ENCODE data around the gene AGAP3. TPM values are rescaled to one million over a fixed set of nuclear protein-coding genes. Genes with fewer than 3 reads are reported as not detected.

AGAP3 gene
- total RNA-seq, 3 donors from 2014 or later (not counting 1 experiment from before 2014, with no cell fraction given) = 27.7 to 46.9 (median 42.8) TPM

DNA sequence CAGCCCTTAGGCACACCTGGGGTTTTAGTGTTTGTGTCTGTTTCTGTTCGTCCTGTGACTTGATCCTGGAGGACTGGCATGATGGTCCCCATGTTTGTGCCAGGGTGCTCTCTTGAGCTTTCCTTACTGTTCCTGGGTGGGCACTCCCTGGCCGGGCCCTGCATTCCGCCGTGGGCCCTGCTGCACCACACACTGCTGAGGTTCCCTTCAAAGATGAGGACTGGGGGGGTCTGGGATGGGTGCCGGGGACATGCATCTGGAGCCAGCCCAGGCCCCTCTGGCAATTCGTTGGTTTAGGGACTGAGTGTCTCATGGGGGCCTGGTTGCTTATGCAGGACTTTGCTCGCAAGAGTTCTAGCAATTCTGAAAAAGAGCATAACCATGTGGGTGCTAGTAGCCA lies 4.7 kb downstream of the AGAP3 start:
- peaks cover 34% of the 10 kb centered on the region for H3K4me1 ChIP-seq (ENCODE audit: control insufficient read depth, insufficient read depth, low read length)

DNA sequence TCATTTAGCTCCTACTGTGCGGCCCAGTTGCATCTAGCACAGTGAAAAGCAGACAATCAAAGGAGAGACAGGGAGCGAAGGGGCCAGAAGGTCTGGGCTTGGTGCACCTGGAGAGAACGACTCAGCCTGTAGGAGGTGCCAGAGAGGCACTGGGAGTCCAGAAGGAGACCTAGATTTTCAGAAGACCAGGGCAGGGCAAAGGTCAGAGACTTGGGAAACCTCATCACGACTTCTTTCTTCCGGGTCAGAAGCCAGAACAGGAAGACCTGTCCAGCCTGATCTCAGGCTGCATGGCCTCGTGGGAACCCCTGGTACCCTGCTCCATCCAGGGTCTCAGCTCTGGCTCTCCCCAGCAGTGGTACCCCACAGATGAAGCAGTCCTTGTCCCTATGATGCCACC lies 5.2 kb downstream of the AGAP3 start:
- Mint-ChIP-seq H3K9me3 (no peaks in the 10 kb centered on the region), H3K4me3 (no peak overlapping the region), H3K27me3 (ENCODE audit: low read depth in 2 of 2) (no peaks in the 10 kb centered on the region), H3K36me3 (no peaks in the 10 kb centered on the region), H3K4me1 (peaks cover 19 to 26% of the 10 kb centered on the region in 2 donors), H3K27ac (no peak overlapping the region)
- H3K36me3 ChIP-seq (ENCODE audit: control insufficient read depth, insufficient read depth, low read length) = no peaks in the 10 kb centered on the region
- intact Hi-C loops (cut with micrococcal nuclease) = no loop called here
- H3K27me3 ChIP-seq (ENCODE audit: control insufficient read depth, insufficient read depth, low read length) = no peaks in the 10 kb centered on the region
- H3K9me3 ChIP-seq (ENCODE audit: control insufficient read depth, insufficient read depth, low read length) = no peaks in the 10 kb centered on the region
- WGBS (ENCODE audit: insufficient coverage) = 80% methylated on average over 6 of the region's 6 CpGs
- peaks cover 34% of the 10 kb centered on the region for H3K4me1 ChIP-seq (ENCODE audit: control insufficient read depth, insufficient read depth, low read length)
- TF ChIP-seq CTCF (IDR thresholded peaks at IDR 0.05) = no peak
- ATAC-seq (no peak), DNase-seq (peak in 1 of 2 donors; percentile 47)
- H3K4me3 ChIP-seq (ENCODE audit: low read length) = no peak overlapping the region
- no peak overlapping the region for H3K27ac ChIP-seq (ENCODE audit: low read length)

More for the DNA sequence above, 4.7 kb downstream of the AGAP3 start:
- H3K36me3 Mint-ChIP-seq = no peaks in the 10 kb centered on the region
- H3K27me3 ChIP-seq (ENCODE audit: control insufficient read depth, insufficient read depth, low read length) = no peaks in the 10 kb centered on the region
- peaks cover 19 to 28% of the 10 kb centered on the region in 2 donors for H3K4me1 Mint-ChIP-seq
- no peak for TF ChIP-seq CTCF (IDR thresholded peaks at IDR 0.05)
- no peak overlapping the region for H3K4me3 Mint-ChIP-seq
- no peak overlapping the region for H3K4me3 ChIP-seq (ENCODE audit: low read length)
- no peak overlapping the region for H3K27ac ChIP-seq (ENCODE audit: low read length)
- no peaks in the 10 kb centered on the region for H3K27me3 Mint-ChIP-seq (ENCODE audit: low read depth in 2 of 2)
- no peak overlapping the region for H3K27ac Mint-ChIP-seq
- WGBS (ENCODE audit: insufficient coverage) = 97% methylated on average over 7 of the region's 7 CpGs
- DNase-seq = no peak
- ATAC-seq = no peak
- H3K36me3 ChIP-seq (ENCODE audit: control insufficient read depth, insufficient read depth, low read length) = no peaks in the 10 kb centered on the region
- H3K9me3 ChIP-seq (ENCODE audit: control insufficient read depth, insufficient read depth, low read length) = no peaks in the 10 kb centered on the region
- H3K9me3 Mint-ChIP-seq = no peaks in the 10 kb centered on the region
- intact Hi-C loops (cut with micrococcal nuclease) = no loop called here

DNA sequence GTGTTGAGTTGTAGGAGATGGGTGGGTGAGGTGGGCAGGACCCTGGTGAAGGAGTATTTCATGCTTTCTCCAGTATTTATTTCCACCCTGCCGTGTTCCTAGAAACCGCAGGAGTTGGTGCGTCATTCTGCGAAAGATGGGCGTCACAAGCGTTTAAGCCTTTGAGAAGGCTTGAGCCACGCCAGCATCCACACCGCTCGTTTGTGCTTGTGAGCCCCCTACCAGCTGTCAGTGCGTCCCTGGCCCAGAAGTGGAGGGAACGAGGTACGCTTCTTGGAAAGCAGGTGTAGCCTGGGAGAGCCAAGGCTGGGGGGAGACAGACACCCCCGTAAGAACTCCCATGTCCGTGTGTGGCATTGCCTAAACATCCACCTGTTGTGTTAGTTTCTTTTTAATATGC lies 5.7 kb downstream of the AGAP3 start:
- no peak for DNase-seq
- peaks cover 32% of the 10 kb centered on the region for H3K4me1 ChIP-seq (ENCODE audit: control insufficient read depth, insufficient read depth, low read length)
- no peak overlapping the region for H3K27ac ChIP-seq (ENCODE audit: low read length)
- H3K4me3 ChIP-seq (ENCODE audit: low read length) = no peak overlapping the region
- no peaks in the 10 kb centered on the region for H3K9me3 ChIP-seq (ENCODE audit: control insufficient read depth, insufficient read depth, low read length)
- 93% methylated on average over 14 of the region's 14 CpGs for WGBS (ENCODE audit: insufficient coverage)
- TF ChIP-seq CTCF (IDR thresholded peaks at IDR 0.05) = no peak
- ATAC-seq = no peak
- Mint-ChIP-seq H3K27me3 (ENCODE audit: low read depth in 2 of 2) (no peaks in the 10 kb centered on the region), H3K4me3 (no peak overlapping the region), H3K9me3 (no peaks in the 10 kb centered on the region), H3K4me1 (peaks cover 19 to 25% of the 10 kb centered on the region in 2 donors), H3K27ac (no peak overlapping the region), H3K36me3 (no peaks in the 10 kb centered on the region)
- no peaks in the 10 kb centered on the region for H3K27me3 ChIP-seq (ENCODE audit: control insufficient read depth, insufficient read depth, low read length)
- intact Hi-C loops (cut with micrococcal nuclease) = no loop called here
- no peaks in the 10 kb centered on the region for H3K36me3 ChIP-seq (ENCODE audit: control insufficient read depth, insufficient read depth, low read length)

GRCh38 chr7:151093748-151094147 lies 7.5 kb downstream of the AGAP3 start:
- DNase-seq = no peak
- Mint-ChIP-seq H3K27me3 (ENCODE audit: low read depth in 2 of 2) (no peaks in the 10 kb centered on the region), H3K9me3 (no peaks in the 10 kb centered on the region), H3K4me3 (no peak overlapping the region), H3K27ac (no peak overlapping the region), H3K36me3 (no peaks in the 10 kb centered on the region), H3K4me1 (peaks cover 10 to 13% of the 10 kb centered on the region in 2 donors)
- H3K4me1 ChIP-seq (ENCODE audit: control insufficient read depth, insufficient read depth, low read length) = peaks cover 16% of the 10 kb centered on the region
- 95% methylated on average over 6 of the region's 6 CpGs for WGBS (ENCODE audit: insufficient coverage)
- intact Hi-C loops (cut with micrococcal nuclease) = no loop called here
- no peaks in the 10 kb centered on the region for H3K36me3 ChIP-seq (ENCODE audit: control insufficient read depth, insufficient read depth, low read length)
- no peak overlapping the region for H3K4me3 ChIP-seq (ENCODE audit: low read length)
- no peaks in the 10 kb centered on the region for H3K9me3 ChIP-seq (ENCODE audit: control insufficient read depth, insufficient read depth, low read length)
- H3K27me3 ChIP-seq (ENCODE audit: control insufficient read depth, insufficient read depth, low read length) = no peaks in the 10 kb centered on the region
- no peak for ATAC-seq
- no peak for TF ChIP-seq CTCF (IDR thresholded peaks at IDR 0.05)
- H3K27ac ChIP-seq (ENCODE audit: low read length) = no peak overlapping the region
